ENCODE results near the gene COLEC11. TPM values are rescaled to one million over a fixed set of nuclear protein-coding genes. Genes with fewer than 3 reads are reported as not detected.

The COLEC11 gene
- total and polyA plus RNA-seq, 9 of the 15 experiments (the other 6 are each of a cell fraction or from before 2014, with no cell fraction given): 0.32 to 4.3 (median 1.8) TPM

- no peak for TF ChIP-seq ZKSCAN8 (CRISPR knock-in tag; IDR thresholded peaks at IDR 0.05)
- TF ChIP-seq ELF1 (tag; IDR thresholded peaks at IDR 0.05): no peak
- TF ChIP-seq ZNF592 (IDR thresholded peaks at IDR 0.05): peak; percentile 32; the same call in 1 of the 2 replicates
- TF ChIP-seq ZNF780A (CRISPR knock-in tag; IDR thresholded peaks at IDR 0.05): no peak
- no peak for TF ChIP-seq RFX7 (CRISPR knock-in tag; IDR thresholded peaks at IDR 0.05)
- no peak for TF ChIP-seq DPF2 (IDR thresholded peaks at IDR 0.05)
- 0 out of 2 replicates have a peak, but pooled peaks have one; percentile 19 for TF ChIP-seq TAF7 (tag; IDR thresholded peaks at IDR 0.05)
- no peak for TF ChIP-seq HDAC8 (tag; IDR thresholded peaks at IDR 0.05)
- TF ChIP-seq GABPB1 (CRISPR knock-in tag; IDR thresholded peaks at IDR 0.05): no peak
- TF ChIP-seq CBX1 (IDR thresholded peaks at IDR 0.05; ENCODE audit: low read depth): no peak; the same call in 1 of the 2 replicates
- no peak for TF ChIP-seq ZNF140 (CRISPR knock-in tag; IDR thresholded peaks at IDR 0.05)
- no peak for TF ChIP-seq STAT5B (CRISPR knock-in tag; IDR thresholded peaks at IDR 0.05)
- TF ChIP-seq POLR3G (IDR thresholded peaks at IDR 0.05; ENCODE audit: extremely low read depth, insufficient read length, insufficient replicate concordance): no peak
- TF ChIP-seq, protein P1, sequence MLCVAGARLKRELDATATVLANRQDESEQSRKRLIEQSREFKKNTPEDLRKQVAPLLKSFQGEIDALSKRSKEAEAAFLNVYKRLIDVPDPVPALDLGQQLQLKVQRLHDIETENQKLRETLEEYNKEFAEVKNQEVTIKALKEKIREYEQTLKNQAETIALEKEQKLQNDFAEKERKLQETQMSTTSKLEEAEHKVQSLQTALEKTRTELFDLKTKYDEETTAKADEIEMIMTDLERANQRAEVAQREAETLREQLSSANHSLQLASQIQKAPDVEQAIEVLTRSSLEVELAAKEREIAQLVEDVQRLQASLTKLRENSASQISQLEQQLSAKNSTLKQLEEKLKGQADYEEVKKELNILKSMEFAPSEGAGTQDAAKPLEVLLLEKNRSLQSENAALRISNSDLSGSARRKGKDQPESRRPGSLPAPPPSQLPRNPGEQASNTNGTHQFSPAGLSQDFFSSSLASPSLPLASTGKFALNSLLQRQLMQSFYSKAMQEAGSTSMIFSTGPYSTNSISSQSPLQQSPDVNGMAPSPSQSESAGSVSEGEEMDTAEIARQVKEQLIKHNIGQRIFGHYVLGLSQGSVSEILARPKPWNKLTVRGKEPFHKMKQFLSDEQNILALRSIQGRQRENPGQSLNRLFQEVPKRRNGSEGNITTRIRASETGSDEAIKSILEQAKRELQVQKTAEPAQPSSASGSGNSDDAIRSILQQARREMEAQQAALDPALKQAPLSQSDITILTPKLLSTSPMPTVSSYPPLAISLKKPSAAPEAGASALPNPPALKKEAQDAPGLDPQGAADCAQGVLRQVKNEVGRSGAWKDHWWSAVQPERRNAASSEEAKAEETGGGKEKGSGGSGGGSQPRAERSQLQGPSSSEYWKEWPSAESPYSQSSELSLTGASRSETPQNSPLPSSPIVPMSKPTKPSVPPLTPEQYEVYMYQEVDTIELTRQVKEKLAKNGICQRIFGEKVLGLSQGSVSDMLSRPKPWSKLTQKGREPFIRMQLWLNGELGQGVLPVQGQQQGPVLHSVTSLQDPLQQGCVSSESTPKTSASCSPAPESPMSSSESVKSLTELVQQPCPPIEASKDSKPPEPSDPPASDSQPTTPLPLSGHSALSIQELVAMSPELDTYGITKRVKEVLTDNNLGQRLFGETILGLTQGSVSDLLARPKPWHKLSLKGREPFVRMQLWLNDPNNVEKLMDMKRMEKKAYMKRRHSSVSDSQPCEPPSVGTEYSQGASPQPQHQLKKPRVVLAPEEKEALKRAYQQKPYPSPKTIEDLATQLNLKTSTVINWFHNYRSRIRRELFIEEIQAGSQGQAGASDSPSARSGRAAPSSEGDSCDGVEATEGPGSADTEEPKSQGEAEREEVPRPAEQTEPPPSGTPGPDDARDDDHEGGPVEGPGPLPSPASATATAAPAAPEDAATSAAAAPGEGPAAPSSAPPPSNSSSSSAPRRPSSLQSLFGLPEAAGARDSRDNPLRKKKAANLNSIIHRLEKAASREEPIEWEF (CRISPR knock-in tag; IDR thresholded peaks at IDR 0.05): no peak
- TF ChIP-seq MXD1 (CRISPR knock-in tag; IDR thresholded peaks at IDR 0.05; ENCODE audit: borderline replicate concordance, poor library complexity, severe bottlenecking): peak; percentile 19
- no peak for TF ChIP-seq SMC3 (conservative IDR thresholded peaks at IDR 0.05; ENCODE audit: insufficient read depth, low read depth, low read length)
- TF ChIP-seq BHLHE40 (IDR thresholded peaks at IDR 0.05; ENCODE audit: low read length): peak; percentile 63
- TF ChIP-seq RHOXF2B (CRISPR knock-in tag; conservative IDR thresholded peaks at IDR 0.05): no peak
Observed at GRCh38 chr2:3604991-3605961, 10.4 kb downstream of the COLEC11 start (continued).
